ENCODE results near the gene HCN4. TPM values are rescaled to one million over a fixed set of nuclear protein-coding genes. Genes with fewer than 3 reads are reported as not detected.

HCN4 gene
- total RNA-seq, 1 donor from 2014 or later = 3.0 TPM

DNA sequence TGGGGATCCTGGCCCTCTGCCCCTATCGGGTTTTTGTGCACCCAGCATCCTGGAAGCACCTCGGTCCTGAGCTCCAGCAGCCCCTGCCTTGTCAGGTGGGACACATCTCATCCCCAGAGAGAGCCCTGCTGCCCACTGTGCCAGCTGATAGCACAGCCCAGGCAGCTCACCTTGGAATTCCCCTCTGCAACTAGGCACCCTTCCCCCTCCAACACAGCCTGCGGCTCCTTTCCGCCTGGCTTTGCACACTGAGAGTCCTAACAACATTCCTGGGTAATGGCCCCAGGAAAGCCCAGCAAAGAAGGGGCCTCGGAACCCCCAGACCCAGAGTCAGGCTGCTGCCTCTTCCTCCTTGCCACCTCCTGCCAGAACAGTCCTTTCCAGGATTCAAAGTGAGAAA lies 5.9 kb downstream of the HCN4 start:
- peaks cover 77% of the 10 kb centered on the region for H3K27me3 Mint-ChIP-seq (ENCODE audit: low read depth, unreplicated experiment)
- no peak for FAIRE-seq

DNA sequence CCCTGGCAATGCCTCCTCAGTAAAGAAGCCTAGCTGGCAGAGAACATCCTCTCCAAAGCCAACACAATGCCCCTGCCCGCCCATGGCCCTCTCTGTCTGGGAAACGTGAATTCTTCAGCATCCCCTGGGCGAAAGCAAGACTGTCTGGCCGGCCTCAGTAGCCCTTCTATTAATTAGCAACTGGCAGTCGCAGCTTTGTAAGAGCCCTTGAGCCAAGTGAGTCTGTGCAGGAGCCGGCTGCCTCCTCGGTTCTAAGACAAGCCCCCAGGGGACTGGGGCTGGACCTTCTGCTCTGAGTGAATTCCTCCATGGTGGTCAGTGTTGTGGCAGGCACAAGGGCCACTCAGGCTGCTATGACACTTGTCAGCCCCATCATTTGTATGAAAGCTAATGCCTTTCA lies 7.4 kb downstream of the HCN4 start:
- DNase-seq (ENCODE audit: low read depth) (no peak), FAIRE-seq (no peak)
- no peak overlapping the region for H2AFZ ChIP-seq (ENCODE audit: low read depth, low read length)
- no peak overlapping the region for H3K27ac ChIP-seq (ENCODE audit: low read depth, low read length)
- H3K4me1 ChIP-seq (ENCODE audit: insufficient read depth, low read length) = no peaks in the 10 kb centered on the region
- no peaks in the 10 kb centered on the region for H3K9me3 Mint-ChIP-seq (ENCODE audit: unreplicated experiment)
- H3K36me3 ChIP-seq (ENCODE audit: insufficient read depth, low read length) = no peaks in the 10 kb centered on the region
- H3K4me1 Mint-ChIP-seq (ENCODE audit: low read depth, unreplicated experiment) = peaks cover 8% of the 10 kb centered on the region
- H3K27me3 Mint-ChIP-seq (ENCODE audit: low read depth, unreplicated experiment) = peaks cover 83% of the 10 kb centered on the region
- H3K27me3 ChIP-seq (ENCODE audit: insufficient read depth, low read length) = peaks cover 43% of the 10 kb centered on the region
- no peak overlapping the region for H3K4me3 Mint-ChIP-seq (ENCODE audit: unreplicated experiment)
- no peaks in the 10 kb centered on the region for H3K9me3 ChIP-seq (ENCODE audit: insufficient read depth, low read depth, low read length)
- H3K27ac Mint-ChIP-seq (ENCODE audit: unreplicated experiment) = no peak overlapping the region
- no peaks in the 10 kb centered on the region for H4K20me1 ChIP-seq (ENCODE audit: insufficient read depth, low read length)
- TF ChIP-seq, protein P1, sequence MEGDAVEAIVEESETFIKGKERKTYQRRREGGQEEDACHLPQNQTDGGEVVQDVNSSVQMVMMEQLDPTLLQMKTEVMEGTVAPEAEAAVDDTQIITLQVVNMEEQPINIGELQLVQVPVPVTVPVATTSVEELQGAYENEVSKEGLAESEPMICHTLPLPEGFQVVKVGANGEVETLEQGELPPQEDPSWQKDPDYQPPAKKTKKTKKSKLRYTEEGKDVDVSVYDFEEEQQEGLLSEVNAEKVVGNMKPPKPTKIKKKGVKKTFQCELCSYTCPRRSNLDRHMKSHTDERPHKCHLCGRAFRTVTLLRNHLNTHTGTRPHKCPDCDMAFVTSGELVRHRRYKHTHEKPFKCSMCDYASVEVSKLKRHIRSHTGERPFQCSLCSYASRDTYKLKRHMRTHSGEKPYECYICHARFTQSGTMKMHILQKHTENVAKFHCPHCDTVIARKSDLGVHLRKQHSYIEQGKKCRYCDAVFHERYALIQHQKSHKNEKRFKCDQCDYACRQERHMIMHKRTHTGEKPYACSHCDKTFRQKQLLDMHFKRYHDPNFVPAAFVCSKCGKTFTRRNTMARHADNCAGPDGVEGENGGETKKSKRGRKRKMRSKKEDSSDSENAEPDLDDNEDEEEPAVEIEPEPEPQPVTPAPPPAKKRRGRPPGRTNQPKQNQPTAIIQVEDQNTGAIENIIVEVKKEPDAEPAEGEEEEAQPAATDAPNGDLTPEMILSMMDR (IDR thresholded peaks at IDR 0.05; ENCODE audit: insufficient read depth, low read depth, low read length) = no peak
- no peak for TF ChIP-seq EZH2 (IDR thresholded peaks at IDR 0.05; ENCODE audit: insufficient read depth, low read length)
- H3K79me2 ChIP-seq (ENCODE audit: insufficient read depth, low read length) = no peaks in the 10 kb centered on the region
- no peak overlapping the region for H3K9ac ChIP-seq (ENCODE audit: low read length)
- peaks cover 3% of the 10 kb centered on the region for H3K36me3 Mint-ChIP-seq (ENCODE audit: low read depth, unreplicated experiment)
- no peak overlapping the region for H3K4me3 ChIP-seq (ENCODE audit: insufficient read depth, low read depth, low read length)
- no peak overlapping the region for H3K4me2 ChIP-seq (ENCODE audit: low read length)

More for the DNA sequence above, 5.9 kb downstream of the HCN4 start:
- Histone ChIP-seq H3K27me3 (ENCODE audit: insufficient read depth, low read length) (peaks cover 51% of the 10 kb centered on the region), H3K4me2 (ENCODE audit: low read length) (no peak overlapping the region), H3K9me3 (ENCODE audit: insufficient read depth, low read depth, low read length) (no peaks in the 10 kb centered on the region), H4K20me1 (ENCODE audit: insufficient read depth, low read length) (no peaks in the 10 kb centered on the region), H3K36me3 (ENCODE audit: insufficient read depth, low read length) (no peaks in the 10 kb centered on the region), H3K27ac (ENCODE audit: low read depth, low read length) (no peak overlapping the region), H3K79me2 (ENCODE audit: insufficient read depth, low read length) (no peaks in the 10 kb centered on the region), H3K4me3 (ENCODE audit: insufficient read depth, low read depth, low read length) (no peak overlapping the region), H3K9ac (ENCODE audit: low read length) (no peak overlapping the region), H2AFZ (ENCODE audit: low read depth, low read length) (no peak overlapping the region), H3K4me1 (ENCODE audit: insufficient read depth, low read length) (no peaks in the 10 kb centered on the region)
- H3K36me3 Mint-ChIP-seq (ENCODE audit: low read depth, unreplicated experiment) = peaks cover 3% of the 10 kb centered on the region
- no peak overlapping the region for H3K27ac Mint-ChIP-seq (ENCODE audit: unreplicated experiment)
- H3K9me3 Mint-ChIP-seq (ENCODE audit: unreplicated experiment) = no peaks in the 10 kb centered on the region
- TF ChIP-seq EZH2 (IDR thresholded peaks at IDR 0.05; ENCODE audit: insufficient read depth, low read length) = no peak
- TF ChIP-seq, protein P1 (IDR thresholded peaks at IDR 0.05; ENCODE audit: insufficient read depth, low read depth, low read length) = no peak
- no peak for DNase-seq (ENCODE audit: low read depth)
- peaks cover 9% of the 10 kb centered on the region for H3K4me1 Mint-ChIP-seq (ENCODE audit: low read depth, unreplicated experiment)
- H3K4me3 Mint-ChIP-seq (ENCODE audit: unreplicated experiment) = no peak overlapping the region

DNA sequence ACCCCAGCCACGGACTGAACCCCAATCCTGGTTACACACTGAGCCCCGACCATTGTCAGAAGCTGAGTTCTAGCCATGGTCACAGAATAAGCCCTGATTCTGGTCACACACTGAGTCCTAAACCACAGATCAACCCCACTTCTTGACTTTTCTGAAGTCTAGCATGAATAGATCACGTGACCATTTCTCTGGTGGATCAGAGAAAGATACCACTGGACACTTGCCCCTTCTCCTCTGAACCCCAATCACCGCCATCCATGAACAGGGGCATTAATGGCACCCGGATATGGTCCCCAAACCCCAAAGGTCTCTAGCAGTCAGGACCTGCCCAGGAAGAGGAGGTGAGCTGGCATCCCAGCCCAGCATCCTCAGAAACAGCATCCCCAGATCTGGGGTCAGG lies 9.1 kb downstream of the HCN4 start:
- H3K9me3 ChIP-seq (ENCODE audit: insufficient read depth, low read depth, low read length) = no peaks in the 10 kb centered on the region
- peaks cover 37% of the 10 kb centered on the region for H3K27me3 ChIP-seq (ENCODE audit: insufficient read depth, low read length)
- Mint-ChIP-seq H3K4me3 (ENCODE audit: unreplicated experiment) (no peak overlapping the region), H3K27me3 (ENCODE audit: low read depth, unreplicated experiment) (peaks cover 71% of the 10 kb centered on the region), H3K27ac (ENCODE audit: unreplicated experiment) (no peak overlapping the region), H3K36me3 (ENCODE audit: low read depth, unreplicated experiment) (peaks cover 3% of the 10 kb centered on the region), H3K9me3 (ENCODE audit: unreplicated experiment) (no peaks in the 10 kb centered on the region), H3K4me1 (ENCODE audit: low read depth, unreplicated experiment) (peaks cover 5% of the 10 kb centered on the region)
- no peak for TF ChIP-seq EZH2 (IDR thresholded peaks at IDR 0.05; ENCODE audit: insufficient read depth, low read length)
- DNase-seq (ENCODE audit: low read depth) = no peak
- no peaks in the 10 kb centered on the region for H3K79me2 ChIP-seq (ENCODE audit: insufficient read depth, low read length)
- H3K4me3 ChIP-seq (ENCODE audit: insufficient read depth, low read depth, low read length) = no peak overlapping the region
- H3K4me1 ChIP-seq (ENCODE audit: insufficient read depth, low read length) = no peaks in the 10 kb centered on the region
- no peak overlapping the region for H3K27ac ChIP-seq (ENCODE audit: low read depth, low read length)
- no peaks in the 10 kb centered on the region for H4K20me1 ChIP-seq (ENCODE audit: insufficient read depth, low read length)
- no peak overlapping the region for H3K9ac ChIP-seq (ENCODE audit: low read length)
- H3K4me2 ChIP-seq (ENCODE audit: low read length) = no peak overlapping the region
- H3K36me3 ChIP-seq (ENCODE audit: insufficient read depth, low read length) = no peaks in the 10 kb centered on the region
- no peak for FAIRE-seq
- no peak overlapping the region for H2AFZ ChIP-seq (ENCODE audit: low read depth, low read length)
